NCI-H128 (cell line): ENCODE measurements around the gene EFCAB9.

Experiments used
- DNase-seq: peaks from one replicate; lab custom pipeline; 2025; ENCODE audit not compliant: unreplicated experiment; lab: John Stamatoyannopoulos, UW

Gene EFCAB9

GRCh38 chr5:172165465-172165864, 28.5 kb upstream of the EFCAB9 start:
- no peak for DNase-seq

- DNase-seq: no peak
These were observed 27.7 kb upstream of the EFCAB9 start for GRCh38 chr5:172166030-172166826.

- DNase-seq: no peak
These were observed 26.1 kb upstream of the EFCAB9 start for GRCh38 chr5:172167895-172168294.

GRCh38 chr5:172168311-172168710, 25.7 kb upstream of the EFCAB9 start:
- DNase-seq: no peak

- DNase-seq: no peak
These were observed 24.8 kb upstream of the EFCAB9 start for GRCh38 chr5:172169216-172169615.

GRCh38 chr5:172170251-172170701, 23.7 kb upstream of the EFCAB9 start:
- DNase-seq: no peak

GRCh38 chr5:172171118-172171517, 22.9 kb upstream of the EFCAB9 start:
- no peak for DNase-seq

- DNase-seq: no peak
These were observed 20.9 kb upstream of the EFCAB9 start for GRCh38 chr5:172172912-172173563.

- DNase-seq: no peak
These were observed 20.3 kb upstream of the EFCAB9 start for GRCh38 chr5:172173564-172174153.

GRCh38 chr5:172175263-172175719, 18.7 kb upstream of the EFCAB9 start:
- no peak for DNase-seq

GRCh38 chr5:172177176-172177575, 16.8 kb upstream of the EFCAB9 start:
- DNase-seq: no peak

- DNase-seq: no peak
These were observed 15.5 kb upstream of the EFCAB9 start for GRCh38 chr5:172178301-172178987.

- DNase-seq: no peak
These were observed 14.7 kb upstream of the EFCAB9 start for GRCh38 chr5:172178991-172179989.

GRCh38 chr5:172180936-172181335, 13.0 kb upstream of the EFCAB9 start:
- no peak for DNase-seq

- DNase-seq: no peak
These were observed 11.7 kb upstream of the EFCAB9 start for GRCh38 chr5:172182291-172182690.

GRCh38 chr5:172183881-172184280, 10.1 kb upstream of the EFCAB9 start:
- no peak for DNase-seq

- DNase-seq: no peak
These were observed 8.9 kb upstream of the EFCAB9 start for GRCh38 chr5:172185096-172185461.

- no peak for DNase-seq
These were observed 7.8 kb upstream of the EFCAB9 start for GRCh38 chr5:172186114-172186695.

GRCh38 chr5:172187118-172188032, 6.6 kb upstream of the EFCAB9 start:
- DNase-seq: no peak
